Activated gamma-delta T cell treated with anti-CD3 and anti-CD28 coated beads, Interleukin-2, amount 50 U/mL, for 16 hours (primary cell): ENCODE measurements around the gene IPO9.
"Not testable (repeated sequence)": the region's sequence is repeated elsewhere in the genome, so short reads cannot be mapped to it uniquely, and the experiment has no call there.

Source experiments
- DNase-seq: peaks from one replicate; pipeline ENCODE4 v3.0.0-alpha.2; 2020; ENCODE audit warnings: low read depth

The IPO9 gene

DNA sequence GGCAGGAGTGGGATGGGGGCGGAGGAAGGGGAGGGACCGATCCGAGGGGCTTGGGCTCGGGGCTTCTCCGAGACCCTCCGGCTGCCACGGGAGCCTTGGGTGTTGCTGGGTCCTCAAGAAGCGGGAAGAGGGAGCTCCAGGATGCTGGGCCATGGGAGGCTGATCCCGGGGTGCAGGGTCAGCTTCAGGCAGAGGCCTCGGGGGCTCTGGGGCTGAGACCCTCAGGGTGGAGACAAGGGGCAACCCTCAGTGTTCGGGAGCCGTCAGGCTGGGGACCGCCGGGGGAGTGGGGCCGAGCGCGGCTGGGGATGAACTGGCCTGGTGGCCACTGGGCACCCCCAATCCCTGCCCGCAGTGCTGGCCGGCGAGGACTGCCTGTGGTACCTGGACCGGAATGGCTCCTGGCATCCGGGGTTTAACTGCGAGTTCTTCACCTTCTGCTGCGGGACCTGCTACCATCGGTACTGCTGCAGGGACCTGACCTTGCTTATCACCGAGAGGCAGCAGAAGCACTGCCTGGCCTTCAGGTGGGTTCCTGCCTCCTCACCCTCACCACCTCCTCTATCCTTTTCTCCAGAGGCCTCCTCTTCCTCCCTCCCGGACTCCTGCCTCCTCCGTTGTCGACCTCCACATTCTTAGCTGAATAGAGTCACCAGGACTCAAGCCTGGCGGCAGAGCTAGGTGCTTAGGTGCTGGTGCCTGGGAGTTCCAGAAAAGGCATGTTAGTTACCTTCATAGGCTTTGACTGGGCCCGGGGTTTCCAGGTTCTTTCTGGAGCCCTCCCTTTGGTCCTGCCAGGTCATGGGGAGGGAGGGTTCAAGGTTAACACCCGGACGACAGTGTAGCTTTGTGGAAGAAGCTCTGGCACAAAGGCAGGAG, 60.4 kb downstream of the IPO9 start:
- DNase-seq: no peak

DNA sequence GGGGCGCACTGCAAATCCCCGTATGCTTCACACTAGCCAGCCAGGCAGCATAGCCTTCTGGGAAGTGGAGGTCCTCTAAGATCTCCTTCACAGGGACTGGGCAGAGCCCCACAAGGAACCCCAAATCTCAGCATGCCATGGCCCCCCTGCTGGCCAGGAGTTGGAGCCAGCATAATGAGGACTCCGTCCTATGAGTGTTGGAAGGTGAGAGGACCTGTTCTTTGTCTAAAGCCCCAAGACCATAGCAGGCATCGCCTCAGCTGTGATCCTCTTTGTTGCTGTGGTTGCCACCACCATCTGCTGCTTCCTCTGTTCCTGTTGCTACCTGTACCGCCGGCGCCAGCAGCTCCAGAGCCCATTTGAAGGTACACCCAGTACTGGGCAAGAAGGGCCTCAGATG, 61.3 kb downstream of the IPO9 start:
- no peak for DNase-seq

- DNase-seq: no peak
These were observed 62.0 kb downstream of the IPO9 start for GRCh38 chr1:201890806-201891450.

DNA sequence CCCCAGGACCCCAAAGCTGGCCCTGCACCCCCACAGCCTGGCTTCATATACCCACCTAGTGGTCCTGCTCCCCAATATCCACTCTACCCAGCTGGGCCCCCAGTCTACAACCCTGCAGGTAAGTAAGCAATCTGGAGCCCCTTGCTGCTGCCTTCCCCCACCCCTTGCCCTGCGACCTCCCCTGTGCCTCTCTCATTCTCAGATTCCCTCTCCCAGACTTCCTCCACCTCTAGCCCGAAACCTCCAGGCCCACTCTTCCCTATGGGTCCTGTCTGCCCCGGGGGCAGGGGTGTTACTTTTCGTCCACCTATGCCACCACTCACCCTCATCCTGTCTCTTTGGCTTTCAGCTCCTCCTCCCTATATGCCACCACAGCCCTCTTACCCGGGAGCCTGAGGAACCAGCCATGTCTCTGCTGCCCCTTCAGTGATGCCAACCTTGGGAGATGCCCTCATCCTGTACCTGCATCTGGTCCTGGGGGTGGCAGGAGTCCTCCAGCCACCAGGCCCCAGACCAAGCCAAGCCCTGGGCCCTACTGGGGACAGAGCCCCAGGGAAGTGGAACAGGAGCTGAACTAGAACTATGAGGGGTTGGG, 62.6 kb downstream of the IPO9 start:
- DNase-seq: no peak

GRCh38 chr1:201892211-201892610, 63.3 kb downstream of the IPO9 start:
- DNase-seq: no peak

DNA sequence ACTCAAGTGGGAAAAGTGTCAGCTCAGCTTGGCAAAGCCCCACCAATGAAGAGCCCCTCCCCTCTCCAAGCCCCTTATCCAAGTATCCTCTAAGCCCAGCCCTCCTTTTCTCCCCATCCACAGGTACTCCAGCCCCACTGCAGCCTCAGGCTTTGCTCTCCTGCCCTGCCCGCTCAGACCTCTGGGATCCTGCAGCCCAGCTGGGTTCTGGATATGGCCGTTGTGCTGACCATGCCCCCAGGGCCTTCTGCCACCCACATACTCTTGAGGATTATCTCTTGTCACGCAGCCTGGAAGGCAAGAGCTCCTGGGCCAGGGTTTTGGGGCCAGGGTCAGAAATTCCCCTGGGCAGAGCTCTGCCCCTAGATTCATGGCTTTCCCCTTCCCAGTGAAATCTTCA, 64.5 kb downstream of the IPO9 start:
- no peak for DNase-seq

DNA sequence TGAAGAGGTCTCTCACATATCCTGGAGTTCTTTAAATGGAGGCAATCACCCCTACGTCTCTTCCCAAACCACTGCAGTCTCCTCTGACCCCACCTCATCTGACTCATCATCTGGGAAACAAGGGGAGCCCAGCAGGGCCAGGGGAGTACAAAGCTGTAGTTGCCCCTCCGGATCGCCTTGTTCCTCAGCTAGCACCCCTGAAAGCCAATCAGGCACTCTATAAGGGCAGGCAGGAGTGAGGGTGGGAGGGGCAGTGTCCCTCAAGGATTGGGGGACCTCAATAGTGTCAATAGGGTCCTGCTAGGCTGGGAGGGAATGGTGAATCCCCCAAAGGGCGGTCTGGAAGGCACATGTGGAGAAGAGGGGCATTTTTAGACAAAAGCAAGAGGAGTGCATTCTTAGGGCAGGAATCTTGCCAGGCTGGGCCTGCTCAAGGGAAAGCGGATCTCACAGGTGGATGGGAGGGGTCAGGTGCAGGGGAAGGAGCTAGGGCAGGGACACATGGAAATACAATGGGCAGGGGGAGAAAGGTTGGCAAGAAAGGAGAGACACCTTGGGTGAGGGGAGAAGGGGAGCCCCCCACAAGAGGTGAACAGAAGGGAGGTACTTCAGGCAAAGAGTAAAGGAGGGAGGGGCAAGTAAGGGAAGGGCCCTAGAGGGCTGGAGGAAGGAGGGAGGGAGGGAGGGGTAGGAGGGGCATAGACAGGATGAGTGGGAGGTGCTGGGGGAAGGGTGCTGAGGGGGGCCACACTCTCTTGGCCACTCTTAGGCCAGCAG, 65.6 kb downstream of the IPO9 start:
- DNase-seq: no peak

DNA sequence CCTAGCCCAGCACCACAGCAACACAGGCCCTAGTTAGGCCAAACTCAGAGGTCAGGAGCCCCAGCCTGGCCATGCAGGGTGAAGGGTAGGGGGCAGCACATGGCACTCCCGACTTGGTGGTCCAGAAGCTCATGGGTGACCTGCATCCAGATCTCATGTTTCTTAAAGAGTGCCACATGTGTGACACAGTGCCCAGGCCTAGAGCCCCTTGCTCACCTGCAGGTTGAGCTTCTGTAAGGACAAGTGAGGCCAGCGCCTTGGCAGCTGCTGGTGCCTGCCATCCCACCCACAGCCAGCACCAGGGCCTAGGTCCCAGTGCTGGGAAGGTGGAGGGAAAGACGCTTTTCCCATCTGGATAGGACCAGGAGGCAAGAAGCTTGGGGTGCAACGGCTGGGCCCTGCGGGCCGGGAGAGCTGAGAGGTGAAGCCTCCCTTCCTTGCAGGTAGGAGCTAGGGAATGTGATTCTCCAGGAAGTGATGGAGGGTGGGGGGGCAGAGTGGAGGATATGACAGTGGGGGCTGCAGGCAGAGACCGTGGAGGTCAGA, 66.2 kb downstream of the IPO9 start:
- no peak for DNase-seq

- peak; percentile 65 for DNase-seq
These were observed 67.2 kb downstream of the IPO9 start for GRCh38 chr1:201895913-201896807.

GRCh38 chr1:201896951-201897391, 68.0 kb downstream of the IPO9 start:
- no peak for DNase-seq

DNA sequence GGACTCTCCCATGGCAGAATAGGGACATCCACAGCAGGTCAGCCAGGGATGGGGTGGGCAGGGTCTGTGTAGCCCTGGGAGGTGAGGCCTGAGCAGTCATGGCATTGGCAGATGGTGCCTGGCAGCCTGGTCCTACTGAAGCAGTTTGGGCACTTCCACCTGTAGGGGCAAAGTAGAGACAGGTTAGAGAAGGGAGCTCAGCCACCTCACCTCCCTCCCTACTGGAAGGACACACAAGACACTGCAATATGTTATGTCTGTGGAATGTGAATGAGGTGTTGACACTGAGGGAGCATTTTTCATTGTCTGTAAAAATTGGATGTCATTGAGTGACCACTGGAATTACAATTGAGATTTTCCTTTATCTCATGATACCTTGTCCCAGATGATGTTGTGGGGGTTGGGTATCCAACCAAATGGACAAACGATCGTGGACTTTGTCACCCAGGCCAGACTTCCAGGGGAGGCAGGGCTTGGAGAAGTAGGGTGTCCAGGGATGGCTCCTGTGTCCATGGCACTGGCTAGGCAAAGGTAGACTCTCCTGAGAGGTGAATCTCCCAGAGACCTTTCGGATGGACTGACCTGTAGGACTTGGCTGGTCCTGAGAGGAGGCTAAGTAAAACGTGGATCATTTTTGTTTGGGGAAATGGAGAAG, 69.4 kb downstream of the IPO9 start:
- DNase-seq: no peak

GRCh38 chr1:201898992-201899391, 70.0 kb downstream of the IPO9 start:
- DNase-seq: no peak

- DNase-seq: no peak
These were observed 70.9 kb downstream of the IPO9 start for GRCh38 chr1:201899683-201900429.

DNA sequence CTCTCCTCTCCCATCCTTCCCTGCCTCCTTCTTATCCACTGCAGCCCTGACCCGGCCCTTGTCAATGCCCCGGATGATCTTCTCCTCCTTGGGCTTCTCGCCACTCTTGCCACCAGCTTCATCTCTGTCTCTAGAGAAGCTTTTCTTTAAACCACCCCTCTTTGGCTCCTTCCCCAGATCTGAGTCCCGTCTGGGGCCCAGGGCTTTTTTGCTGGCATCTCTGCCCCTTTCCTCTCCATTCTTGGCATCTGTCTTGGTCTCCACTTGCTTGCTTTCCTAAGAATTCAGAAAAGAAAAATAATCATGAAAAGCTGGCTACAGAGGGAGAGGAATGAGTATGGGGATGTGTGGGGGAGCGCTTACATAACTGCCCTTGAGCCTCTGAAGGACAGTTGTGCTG, 71.5 kb downstream of the IPO9 start:
- DNase-seq: no peak

- DNase-seq: not testable (repeated sequence)
These were observed 72.1 kb downstream of the IPO9 start for GRCh38 chr1:201901036-201901435.

- DNase-seq: no peak
These were observed 73.2 kb downstream of the IPO9 start for GRCh38 chr1:201902198-201902597.

GRCh38 chr1:201903135-201903534, 74.2 kb downstream of the IPO9 start:
- DNase-seq: no peak

- DNase-seq: no peak
These were observed 75.6 kb downstream of the IPO9 start for GRCh38 chr1:201904579-201904978.

- DNase-seq: no peak
These were observed 76.4 kb downstream of the IPO9 start for GRCh38 chr1:201905234-201905890.
